Cardiac septum (tissue), 1 donor: ENCODE measurements around the gene KCNG2. TPM values are rescaled to one million over a fixed set of nuclear protein-coding genes. Genes with fewer than 3 reads are reported as not detected.

ENCODE experiments used
- DNase-seq: peaks from one replicate; pipeline ENCODE4 v3.0.0-alpha.2; 2020; ENCODE audit warnings: low spot score
- intact Hi-C: fragments of 100-400 bp; cut with DNase I; formaldehyde crosslinking; loops from one replicate; pipeline ENCODE4 v1.14.0; 2022
- total RNA-seq: library from RNA; stranded (reverse); fragmentation: NEBNext Ultra II Directional; extraction: Animal tissue kit (Norgen Biotek cat#: 25700); gene quantifications from one replicate; pipeline ENCODE4 v1.2.1, GENCODE V29; 2021
- donor health status: DM: no; HTN: no; CAD: no.

KCNG2 gene
- total RNA-seq, 1 donor from 2014 or later, result 0.32 TPM

DNA sequence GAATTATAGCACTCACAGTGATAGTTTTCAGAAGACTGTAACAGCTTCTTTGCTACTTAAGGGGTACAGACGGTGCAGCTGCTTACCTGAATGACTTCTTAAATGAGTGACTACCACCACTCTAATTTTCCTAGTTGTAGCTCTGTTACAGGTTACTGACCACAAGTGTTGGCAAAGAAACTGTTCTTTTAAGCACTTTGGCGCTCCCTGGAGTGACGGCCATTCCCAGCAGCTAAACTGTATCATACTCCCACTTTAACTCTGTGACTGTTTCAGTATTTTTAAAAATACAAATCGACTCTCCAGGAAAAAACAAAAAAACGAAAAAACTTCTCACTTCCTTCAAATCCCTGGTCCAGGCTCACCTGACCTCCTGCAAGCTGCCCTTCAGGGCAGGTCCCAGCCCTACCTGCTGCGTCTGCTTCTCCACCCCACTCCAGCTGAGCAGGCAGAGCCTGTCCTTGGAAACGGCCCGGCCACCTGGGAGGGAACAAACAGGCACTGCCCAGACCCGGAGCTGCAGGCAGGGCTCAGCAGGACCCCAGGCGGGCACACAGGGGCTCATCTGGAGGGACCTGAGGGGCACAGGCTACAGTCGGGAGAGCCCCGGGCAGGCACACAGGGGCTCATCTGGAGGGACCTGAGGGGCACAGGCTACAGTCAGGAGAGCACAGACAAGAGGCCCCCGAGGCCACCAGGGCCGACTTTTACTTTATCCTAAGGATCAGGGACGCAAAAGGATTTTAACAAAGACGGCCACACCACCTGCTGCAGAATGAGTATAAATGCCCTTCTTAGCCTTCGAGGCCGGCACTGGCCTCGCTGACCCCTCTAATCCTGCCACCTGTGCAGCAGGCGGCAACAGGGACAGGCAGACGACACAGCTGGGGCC, 129.2 kb downstream of the KCNG2 start:
- DNase-seq, result peak; percentile 55
- intact Hi-C loops, result no loop called here

DNA sequence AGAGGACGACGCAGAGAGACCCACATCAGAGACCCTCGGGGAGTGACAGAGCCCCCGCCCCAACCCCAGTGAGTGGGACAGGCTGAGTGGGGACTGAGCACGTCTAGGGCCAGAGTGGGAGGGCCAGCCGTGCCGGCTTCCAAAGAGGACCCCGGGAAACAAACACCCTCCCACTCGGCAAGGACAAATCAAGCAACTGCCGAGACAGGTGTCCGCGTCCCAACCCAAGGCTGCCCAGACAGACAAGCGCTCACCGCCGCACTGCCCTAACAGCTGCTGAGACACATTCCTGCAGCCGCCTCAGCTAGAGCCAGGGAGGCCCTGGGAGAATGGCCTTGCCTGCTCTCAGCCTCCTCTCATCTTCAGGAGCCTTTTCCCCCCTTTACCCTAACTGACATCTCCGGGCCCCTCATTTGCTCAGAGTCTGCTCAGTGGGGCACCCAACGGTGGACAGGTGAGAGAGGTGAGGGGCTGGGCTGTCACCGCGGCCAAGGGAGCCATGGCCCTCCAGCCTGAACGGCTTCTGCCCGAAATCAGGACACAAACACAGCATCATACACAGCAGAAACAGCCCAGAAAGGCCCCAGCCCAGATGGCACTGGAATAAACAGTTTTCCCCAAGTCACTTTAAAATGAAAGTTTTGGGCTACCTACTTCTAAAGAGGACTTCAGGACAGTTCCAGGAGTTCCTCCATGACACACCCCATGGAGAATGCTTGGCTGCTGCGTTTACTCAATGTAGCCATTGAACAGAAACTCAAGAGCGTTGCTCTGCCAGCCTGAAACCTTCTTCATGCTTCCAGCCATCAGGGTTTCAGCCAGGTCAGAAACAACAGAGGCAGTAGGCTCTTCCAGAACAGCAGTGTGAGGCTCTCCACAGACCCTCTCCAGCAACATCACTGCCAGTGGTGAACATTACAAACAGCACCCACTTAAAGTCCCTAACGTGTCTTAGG, 130.1 kb downstream of the KCNG2 start:
- intact Hi-C loops, result no loop called here
- peak; percentile 70 for DNase-seq

DNA sequence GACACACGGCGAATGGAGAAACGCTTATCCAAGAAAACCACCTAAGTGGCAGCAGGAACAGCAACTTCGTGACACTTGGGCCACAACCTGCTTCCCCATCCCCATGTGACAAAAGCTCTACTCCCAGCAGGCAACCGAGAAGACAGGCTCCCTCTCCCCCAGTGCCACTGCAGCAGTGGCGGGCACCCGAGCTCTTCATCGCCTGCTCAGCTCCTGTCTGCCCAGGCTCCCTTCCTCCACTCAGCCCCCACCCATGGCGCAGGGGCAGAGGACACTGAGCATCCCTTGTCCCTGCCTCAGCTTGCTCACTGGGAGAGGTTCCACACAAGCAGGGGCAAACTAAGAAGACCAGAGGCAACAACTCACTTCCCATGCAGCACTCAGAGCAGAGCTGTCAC, 130.8 kb downstream of the KCNG2 start:
- intact Hi-C loops, result no loop called here
- DNase-seq, result peak; percentile 38

DNA sequence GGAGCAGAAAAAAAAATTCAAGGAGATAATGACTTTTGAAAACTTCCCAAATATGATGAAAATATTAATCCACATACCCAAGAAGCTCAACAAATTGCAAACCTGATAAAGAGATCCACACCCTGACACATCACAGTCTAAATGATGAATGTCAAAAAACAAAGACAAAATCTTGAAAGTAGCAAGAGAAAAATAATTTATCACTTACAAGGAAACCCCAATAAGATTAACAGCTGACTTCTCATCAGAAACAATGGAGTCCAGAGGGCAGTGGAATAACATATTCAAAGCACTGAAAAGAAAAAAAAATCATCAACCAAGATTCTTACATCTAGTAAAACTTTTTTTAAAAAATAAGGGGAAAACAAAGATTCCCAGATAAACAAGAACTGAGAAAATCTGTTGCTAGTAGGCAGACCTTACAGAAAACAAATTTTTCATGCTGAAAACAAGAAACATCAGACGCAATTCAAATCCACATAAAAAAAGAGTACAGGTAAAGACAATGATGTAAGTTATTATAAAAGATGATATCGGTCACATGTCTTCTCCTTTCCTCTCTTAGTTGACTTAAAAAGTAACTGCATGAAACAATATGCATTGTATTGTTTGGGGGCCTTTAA, 132.4 kb downstream of the KCNG2 start:
- intact Hi-C loops, result no loop called here
- DNase-seq, result no peak

DNA sequence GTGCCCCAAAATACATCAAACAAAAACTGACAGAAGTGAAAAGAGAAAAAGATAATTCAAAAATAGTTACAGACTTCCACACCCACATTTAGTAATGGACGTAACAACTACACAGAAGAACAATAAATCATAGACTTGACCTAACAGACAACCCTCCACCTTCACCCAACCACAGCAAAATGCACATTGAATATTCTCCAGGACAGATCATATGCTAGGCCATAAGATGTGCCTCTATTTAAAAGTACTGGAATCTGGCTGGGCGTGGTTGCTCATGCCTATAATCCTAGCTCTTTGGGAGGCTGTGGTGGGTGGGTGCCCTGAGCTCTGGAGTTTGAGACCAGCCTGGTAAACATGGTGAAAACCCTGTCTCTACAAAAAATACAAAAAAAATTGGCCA, 133.7 kb downstream of the KCNG2 start:
- intact Hi-C loops, result no loop called here
- peak; percentile 55 for DNase-seq

DNA sequence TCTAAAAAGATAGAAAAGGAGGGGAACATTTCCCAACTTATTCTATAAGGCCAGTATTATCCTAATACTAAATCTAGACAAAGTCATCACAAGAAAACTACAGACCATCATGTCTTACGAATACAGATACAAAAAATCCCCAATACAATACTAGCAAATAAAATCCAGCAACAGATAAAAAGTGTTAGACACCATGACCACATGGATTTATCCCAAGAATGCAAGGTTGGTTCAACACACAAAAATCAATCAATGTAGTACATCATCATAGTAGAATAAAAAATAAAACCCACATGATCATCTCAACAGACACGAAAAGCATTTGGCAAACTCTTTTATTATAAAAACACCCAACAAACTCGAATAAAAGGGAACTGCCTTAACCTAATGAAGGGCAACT, 135.2 kb downstream of the KCNG2 start:
- intact Hi-C loops, result no loop called here
- no peak for DNase-seq

DNA sequence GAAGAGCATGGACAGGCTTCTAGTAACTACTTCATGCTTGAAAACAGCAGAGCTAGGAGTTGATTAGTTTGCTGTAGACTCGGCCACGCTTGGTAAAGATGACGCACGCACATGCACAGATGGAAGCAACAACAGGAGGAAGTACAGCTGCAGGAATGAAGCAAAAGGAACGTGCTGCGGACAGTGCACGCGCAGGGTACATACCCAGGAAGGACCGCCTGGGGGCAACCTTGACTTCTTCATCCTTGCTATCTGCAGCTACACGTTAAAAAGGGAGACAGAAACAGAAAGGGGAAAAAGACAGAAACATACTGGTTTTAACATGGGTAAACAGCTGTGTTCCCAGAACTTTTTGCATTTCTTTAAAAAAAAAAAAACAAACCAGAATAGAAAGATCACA, 136.0 kb downstream of the KCNG2 start:
- intact Hi-C loops, result no loop called here
- peak; percentile 56 for DNase-seq

DNA sequence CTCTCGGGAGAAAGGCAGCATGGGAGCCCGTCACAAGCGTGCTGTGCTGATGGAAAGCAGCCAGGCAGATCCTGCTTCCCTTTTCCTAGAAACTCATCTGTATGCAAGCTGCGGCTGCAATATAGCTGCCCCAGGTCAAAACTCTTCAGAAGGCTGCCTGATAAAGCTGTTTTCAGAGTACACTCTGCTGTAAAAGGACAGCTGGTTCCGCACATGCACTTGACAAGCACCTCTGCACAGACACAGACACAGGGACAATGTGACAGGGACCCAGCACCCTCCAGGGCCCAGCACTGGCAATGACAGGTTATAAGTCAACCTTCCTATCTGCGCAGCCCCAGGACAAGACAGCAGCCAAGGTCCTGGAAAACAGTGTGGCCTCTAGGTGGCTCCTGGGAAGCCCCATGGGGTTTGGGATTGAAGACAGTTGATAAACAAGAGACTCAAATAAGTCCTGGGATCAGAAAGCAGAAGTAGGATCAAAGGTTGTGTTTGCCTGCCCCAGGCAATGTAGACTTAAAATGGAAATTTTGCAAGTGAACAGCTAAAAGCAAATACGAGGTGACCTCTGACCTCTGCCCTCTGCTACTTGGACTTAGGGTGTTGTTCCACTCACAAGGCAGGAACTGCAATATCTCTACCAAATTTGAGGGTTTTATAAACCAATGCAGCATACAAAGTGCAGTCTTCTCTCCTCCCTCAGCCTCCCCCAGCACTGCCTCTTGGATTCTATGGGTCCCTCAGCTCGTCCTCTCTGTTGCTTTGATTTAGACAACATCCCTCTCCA, 136.8 kb downstream of the KCNG2 start:
- intact Hi-C loops, result no loop called here
- DNase-seq, result peak; percentile 72

DNA sequence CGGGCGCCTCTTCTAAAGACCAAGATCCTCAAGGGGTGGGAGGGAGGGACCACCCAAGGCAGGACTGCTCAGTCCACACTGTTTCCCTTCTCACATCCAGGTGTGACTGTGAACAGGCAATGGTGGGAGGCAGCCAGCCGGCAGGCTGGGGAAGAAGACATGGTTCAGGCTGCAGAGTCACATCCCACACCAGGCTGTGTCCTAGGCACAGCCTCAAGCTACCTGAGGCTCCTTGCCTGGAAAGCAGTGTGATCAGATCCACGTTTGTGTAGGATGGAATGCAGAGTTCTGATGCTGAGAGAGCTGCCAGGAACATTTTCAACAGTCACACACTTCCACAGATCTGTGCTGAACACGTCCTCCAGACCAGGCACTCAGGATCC, 137.4 kb downstream of the KCNG2 start:
- peak; percentile 72 for DNase-seq
- intact Hi-C loops, result no loop called here

DNA sequence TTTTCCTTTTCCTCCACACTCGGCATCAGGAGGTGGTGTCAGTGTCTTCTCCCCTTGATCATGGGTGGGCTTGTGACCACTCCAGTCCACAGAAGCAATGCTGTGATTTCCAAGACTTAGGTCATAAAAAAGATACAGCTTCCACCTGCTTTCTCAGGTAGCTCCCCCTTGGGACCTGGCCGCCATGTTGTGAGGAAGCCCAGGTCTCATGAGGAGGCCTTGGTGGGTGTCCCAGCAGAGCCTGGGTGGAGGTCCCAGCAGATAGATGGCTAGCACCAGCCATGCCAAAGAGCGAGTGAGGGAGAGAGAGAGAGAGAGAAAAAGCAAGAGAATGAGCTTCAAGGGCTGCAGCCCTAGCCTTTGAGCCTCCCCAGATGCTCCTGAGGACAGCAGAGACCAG, 137.8 kb downstream of the KCNG2 start:
- intact Hi-C loops, result no loop called here
- no peak for DNase-seq

DNA sequence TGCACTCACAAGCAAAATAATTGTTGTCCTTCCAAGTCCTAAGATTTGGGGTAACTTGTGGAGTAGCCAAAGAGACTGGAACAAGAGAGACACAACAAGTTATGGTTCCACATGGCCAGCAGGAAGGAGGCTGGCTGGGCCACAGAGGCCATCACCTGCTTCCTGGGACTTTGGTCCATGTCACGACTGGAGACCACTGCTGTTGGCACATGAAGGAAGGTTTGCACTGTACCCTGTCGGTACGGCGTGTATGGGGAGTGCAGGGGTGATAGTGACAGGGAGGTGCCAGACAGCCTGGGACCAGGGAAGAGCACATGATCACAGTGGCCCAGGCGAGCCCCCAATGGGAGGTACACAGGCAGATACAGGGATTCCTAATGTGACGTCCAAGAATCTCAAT, 138.2 kb downstream of the KCNG2 start:
- intact Hi-C loops, result no loop called here
- DNase-seq, result peak; percentile 35

DNA sequence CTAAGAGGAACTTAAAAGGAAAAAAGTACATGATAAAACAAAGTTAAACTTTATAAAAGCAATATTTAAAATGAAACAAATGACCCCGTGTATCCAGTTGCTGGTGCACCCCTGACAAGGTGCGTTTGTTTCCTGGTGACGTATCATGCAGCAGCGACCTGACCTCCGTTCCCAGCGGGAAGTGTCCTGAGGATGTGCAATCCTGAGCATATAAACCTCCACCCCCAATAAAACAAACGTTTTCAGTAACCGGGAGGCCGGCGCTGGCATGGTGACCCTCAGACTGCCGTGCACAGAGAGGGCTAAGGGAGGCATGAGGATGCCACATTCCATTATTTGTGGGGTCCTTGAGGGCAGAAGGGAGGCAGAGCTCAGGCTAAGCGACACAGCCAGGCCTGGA, 138.9 kb downstream of the KCNG2 start:
- intact Hi-C loops, result no loop called here
- DNase-seq, result no peak

DNA sequence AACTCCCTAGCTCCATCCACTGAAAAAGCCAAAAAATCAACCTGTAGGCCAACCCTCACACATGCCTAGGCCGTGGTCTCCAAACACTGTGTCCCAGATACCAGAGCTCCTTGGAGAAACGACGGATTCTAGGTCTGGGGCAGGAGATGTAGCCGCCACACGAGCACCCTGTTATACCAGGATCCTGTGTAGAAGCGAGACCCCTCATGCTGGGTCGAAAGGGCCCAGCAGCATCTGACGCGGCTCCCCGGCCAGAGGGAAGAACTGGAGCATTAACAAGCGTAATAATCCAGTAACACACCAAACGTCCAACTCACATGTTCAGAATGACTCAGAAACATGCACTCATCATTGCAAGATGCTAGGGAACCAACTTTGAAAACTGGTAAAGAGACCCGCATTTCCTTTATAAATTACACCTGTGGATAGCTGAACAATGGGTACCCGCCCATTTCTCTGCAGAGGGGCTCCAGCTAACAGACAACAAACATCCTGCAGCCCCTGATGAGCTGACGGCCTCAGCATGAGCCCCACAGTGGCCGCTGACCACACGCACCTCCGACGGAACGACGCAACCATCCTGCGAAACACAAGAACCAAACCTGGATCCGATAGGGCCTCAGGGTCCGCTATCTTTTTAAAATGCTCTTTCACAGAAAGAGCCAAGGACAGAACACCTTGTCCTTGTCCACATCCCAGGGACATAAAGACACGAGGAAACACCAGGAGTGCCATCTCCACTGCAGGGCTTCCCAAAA, 139.5 kb downstream of the KCNG2 start:
- intact Hi-C loops, result no loop called here
- peak; percentile 43 for DNase-seq

DNA sequence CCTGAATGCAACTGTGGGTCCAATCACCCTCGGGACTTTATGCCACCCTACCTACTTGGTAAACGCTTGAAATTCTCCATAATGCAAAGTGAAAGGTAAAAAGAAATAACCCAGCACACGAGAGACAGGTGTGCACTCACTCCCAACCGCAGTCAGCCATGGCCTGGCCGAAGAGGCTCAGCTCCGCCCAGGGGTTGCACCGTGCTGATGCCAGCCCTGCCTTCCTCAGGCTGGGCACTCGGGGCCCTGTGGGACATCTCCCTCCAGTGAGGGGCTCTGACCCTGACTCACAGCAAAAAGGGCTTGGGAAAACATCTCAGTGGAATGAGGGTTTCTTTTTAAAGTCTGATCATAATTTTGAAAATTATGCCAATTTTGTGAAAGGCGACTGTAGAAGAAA, 140.5 kb downstream of the KCNG2 start:
- intact Hi-C loops, result no loop called here
- DNase-seq, result no peak

DNA sequence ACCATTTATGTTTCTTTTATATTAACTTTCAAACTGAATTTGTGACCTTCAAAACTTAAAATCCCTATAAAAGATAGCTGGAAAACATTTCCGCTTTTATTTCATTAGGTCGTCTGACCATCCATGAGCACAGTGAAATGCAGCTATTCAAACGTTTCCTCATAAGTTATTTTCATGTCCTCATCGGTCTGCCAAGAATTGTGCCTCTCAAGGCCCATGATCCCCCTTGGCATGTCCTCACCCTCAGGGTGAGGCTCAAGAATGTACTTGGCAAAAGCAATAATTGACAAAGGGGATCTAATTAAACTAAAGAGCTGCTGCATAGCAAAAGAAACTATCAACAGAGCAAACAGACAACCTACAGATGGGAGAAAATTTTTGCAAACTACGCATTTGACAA, 141.4 kb downstream of the KCNG2 start:
- intact Hi-C loops, result no loop called here
- no peak for DNase-seq

DNA sequence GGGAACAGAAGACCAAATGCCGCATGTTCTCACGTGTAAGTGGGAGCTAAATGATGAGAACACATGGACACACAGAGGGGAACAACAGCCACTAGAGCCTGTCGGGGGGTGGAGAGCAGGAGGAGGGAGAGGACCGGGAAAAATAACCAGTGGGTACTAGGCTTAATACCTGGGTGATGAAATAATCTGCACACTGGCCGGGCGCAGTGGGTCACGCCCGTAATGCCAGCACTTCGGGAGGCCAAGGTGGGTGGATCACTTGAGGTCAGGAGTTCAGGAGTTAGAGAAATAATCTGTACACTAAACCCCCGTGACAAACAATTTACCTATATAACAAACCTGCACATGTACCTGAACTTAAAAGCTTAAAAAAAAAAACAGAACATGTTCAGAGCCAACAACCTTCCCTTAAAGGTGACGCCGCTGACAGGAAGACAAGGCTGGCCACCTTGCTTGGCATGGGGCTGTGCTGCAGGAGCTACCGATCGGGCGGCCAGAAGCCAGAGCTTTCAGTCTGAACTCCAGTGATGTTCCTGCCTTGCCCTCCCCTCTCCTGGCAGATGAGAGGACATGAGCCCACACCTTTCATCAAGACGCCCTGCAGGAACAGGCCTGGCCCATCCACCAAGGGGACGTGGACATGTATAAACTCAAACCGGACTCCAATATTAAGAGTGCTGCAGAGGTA, 142.5 kb downstream of the KCNG2 start:
- intact Hi-C loops, result loop anchor here (10.0 kb wide), 1 partner anchor 555 kb away; no protein-coding TSS in a partner anchor
- DNase-seq, result peak; percentile 69

DNA sequence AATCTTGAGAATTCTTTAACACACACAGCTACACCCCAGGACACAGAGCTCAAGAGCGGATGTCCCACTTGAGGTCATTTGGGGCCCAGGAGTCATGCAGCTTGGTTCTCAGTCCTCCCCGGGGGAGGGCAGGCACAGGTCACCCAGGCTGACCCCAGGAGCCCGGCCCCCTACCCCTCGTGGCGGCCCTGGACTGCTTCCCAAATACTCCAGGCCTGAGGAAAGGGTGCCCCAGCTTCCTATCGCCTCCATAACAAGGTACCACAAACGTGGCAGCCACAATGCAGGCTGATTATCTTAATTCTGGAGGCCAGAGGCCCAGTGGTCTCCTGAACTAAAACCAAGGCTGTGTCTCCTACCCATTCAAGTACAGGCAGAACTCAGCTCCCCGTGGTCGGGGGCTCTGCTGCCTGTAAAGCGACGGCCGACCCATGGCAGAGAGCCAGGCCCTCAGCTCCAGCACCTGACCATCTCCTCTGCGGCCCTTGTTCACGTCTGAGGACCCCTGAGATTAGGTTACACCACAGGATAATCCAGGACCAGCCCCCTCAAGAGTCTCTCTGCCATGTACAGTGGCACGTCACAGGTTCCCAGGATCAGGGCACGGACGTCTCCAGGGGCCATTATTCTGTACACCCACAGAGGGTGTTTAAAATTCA, 143.2 kb downstream of the KCNG2 start:
- peak; percentile 46 for DNase-seq
- intact Hi-C loops, result loop anchor here (10.0 kb wide), 1 partner anchor 556 kb away; no protein-coding TSS in a partner anchor
